ENCODE results near the gene PLCD3. TPM values are rescaled to one million over a fixed set of nuclear protein-coding genes. Genes with fewer than 3 reads are reported as not detected.

PLCD3 gene
- total RNA-seq, 1 donor from 2014 or later = 3.1 TPM

DNA sequence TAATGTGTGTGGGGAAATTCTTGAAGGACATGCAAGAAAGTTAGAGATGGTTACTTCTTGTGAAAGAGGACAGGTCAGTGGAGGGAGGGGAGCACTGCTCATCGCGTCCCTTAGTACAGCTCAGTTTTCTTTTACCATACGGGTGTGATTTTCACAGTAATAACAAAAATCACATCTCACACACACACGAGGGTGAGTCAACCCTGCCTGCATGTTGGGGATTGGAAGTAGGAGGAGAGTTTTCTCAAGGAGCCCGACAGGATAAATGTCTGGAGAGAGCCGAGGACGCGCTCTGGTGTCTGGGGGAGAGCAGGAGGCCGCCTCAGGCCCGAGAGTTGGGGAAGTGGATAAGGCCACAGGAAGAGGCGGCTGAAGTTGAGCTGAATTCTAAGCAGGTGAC is 16.4 kb downstream of the PLCD3 start:
- DNase-seq = no peak

DNA sequence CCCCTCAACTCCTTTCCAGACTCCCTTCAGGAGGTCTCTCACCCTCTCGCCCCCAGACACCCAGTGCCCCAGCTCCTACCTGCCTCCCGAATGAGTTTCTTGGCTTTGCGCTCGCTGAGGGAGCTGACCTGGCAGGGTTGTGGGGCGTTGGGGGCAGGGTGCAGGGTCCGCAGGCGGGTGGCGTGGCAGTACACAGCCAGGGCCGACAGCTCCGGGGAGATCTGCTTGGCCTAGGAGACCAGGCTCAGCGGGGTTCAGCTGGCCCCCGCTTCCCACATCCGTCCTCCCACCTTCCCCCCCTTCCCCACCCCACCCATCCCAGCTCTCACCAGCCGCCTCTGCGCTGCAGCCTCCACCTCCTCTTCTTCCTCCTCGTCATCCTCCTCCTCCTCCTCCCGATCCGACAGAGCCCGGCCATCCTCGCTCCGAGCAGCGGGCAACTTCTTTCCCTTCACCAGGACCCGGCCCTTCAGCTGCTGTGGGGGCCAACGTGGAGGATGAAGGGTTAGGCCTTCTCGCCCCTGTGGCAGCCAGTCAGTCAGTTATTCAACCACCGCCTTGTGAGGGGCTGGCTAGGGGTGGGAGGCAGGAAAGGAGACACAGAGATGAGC is 17.2 kb downstream of the PLCD3 start:
- no peak for DNase-seq

DNA sequence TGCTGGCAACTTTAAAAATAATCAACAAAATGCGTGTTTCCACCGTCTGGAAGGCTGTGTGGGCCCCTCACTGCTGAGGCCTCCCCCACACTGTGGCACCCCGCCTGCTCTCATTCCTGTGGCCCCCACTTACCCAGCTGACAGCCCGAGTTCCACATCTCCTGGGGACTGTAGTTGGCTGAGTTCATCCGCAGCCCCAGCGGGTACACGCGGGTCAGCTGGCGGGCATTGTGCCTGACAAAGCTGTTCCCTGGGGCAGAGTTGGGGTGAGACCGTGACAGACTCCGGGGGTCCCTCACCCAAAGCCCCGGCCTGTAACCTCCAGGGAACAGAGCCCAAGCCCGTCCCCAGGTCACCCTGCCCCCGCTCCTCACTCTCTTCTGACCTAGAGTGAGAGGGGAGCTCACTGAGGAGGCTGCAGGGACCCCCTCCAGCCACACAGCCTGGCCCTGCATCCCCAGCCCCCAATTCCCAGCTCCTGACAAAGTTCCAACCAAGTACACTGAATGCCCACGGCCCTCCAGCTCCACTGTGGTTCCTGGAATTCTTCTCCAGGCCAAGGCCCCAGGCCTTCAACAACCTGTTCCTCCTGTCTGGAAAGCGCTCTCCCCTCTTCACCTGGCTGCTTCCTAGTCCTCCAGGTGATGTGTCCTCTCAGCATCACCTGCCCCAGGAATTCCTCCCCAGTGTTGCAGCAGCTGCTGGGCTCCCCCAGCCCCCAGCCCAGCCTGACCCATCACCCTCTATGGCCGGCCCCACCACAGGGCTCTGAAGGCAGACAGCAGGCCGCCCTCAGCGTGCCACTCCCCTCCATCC is 18.0 kb downstream of the PLCD3 start:
- DNase-seq = no peak

DNA sequence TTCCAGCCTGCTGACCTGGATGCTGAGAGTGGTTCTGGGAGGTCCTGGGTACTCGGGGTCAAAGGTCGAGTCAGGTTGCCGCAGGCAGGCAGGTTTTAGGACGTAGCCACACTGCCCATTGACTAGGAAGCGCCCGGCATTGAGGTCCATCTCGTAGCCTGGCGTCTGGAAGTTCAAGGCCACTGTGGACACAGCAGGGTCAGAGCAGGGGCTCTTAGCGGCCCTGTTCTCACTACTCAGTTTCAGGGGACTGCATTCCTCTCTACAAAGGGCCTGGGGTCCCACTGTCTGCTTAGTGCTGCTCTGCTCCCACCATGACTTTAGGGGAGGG is 18.9 kb downstream of the PLCD3 start:
- DNase-seq = no peak

DNA sequence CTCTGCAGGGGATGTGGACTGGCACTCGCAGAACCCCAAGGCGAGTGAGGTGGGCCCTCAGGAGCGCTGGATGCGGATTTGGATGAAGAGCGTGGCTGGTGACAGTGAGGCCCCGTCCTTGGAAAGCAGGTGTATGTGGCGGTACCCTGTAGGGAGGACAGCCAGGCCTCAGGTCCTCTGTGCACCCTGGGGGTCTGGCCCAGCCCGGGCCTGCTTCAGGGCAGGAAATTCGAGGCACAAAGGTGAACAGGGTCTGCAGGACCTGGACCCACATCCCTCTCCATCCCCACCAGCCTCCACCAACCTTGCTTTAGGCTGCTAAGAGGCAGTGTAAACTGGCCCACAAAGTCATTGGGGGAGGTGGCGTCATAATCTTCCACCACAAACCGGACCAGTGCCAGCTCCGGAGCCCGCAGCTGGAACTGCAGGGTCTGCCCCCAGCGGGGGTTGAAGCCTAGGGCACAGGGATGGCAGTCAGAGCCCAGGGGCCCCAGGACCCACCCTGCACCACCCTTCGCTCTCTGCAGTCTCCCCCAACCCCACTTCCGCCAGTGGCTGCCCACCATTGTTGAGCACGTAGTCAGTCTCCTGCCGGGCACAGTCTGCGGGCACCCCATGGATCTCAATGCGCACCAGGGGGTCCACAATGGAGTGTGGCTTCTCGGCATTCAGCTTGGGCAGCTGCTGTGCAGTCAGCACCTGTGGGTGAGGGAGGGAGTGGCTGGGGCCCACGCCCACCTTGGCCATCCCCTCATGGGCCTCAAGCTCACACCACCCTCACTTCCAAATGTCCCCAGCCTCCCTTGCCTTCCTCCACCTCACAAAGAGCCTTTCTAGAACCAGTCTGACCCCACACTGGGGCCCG is 19.5 kb downstream of the PLCD3 start:
- no peak for DNase-seq

DNA sequence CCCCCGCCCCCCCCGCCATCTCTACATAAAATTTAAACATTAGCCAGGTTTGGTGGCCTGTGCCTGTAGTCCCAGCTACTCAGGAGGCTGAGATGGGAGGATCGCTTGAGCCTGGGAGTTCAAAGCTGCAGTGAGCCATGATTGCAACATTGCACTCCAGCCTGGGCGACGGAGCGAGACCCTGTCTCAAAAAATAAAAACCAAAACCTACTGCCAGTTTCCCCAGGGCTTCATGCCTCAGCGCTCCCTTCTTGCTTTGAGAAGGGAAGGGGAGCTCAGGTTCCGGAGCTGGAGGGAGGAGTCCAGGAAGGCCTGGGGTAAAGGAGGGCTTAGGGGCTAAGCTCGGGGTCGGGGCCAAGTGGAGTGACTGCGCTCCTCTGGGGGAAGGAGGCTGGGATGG is 20.5 kb downstream of the PLCD3 start:
- no peak for DNase-seq

DNA sequence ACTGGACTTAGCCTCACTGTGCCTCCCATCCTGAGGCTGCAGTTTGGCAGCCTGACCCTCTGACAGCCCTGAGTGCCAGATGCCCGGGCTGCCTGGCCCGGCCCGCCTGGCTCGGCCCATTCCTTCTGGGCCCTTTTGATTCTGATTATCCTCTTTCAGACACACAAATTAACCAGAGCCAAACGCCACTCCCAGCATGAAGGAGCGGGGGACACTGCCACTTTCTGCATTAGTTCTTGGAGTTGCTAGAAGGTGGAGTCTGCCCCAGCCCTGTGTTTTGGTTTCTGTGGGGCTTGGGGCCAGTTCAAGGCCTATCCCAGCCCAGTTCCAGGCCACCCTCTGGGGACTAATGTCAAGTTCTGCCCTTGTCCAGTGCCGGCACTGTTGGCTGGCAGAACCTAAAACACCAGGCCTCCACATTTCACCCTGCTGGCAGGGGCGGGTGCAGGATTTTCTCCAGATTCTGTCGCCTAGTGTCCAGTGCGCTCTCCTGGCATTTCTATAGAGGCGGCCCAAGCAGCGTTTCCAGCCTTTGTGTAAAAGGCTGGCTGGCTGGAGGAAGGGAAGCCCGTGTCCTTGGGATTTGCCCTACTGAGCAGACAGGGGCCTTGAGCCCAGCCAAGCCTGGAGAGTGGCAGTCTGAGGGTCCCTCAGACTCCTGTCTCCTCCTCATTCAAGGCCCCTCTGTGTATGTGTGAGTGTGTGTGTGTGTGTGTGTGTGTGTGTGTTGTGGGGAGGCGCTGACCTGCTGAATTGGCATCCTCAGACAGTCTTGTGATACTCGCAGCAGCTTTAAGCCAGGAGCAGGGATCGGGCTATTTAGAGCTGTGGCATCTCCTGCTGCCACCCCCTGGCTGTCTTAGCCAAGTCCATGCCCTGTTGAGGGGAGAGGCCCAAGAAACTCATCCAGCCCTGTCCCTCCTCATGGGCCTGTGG is 21.4 kb downstream of the PLCD3 start:
- no peak for DNase-seq

DNA sequence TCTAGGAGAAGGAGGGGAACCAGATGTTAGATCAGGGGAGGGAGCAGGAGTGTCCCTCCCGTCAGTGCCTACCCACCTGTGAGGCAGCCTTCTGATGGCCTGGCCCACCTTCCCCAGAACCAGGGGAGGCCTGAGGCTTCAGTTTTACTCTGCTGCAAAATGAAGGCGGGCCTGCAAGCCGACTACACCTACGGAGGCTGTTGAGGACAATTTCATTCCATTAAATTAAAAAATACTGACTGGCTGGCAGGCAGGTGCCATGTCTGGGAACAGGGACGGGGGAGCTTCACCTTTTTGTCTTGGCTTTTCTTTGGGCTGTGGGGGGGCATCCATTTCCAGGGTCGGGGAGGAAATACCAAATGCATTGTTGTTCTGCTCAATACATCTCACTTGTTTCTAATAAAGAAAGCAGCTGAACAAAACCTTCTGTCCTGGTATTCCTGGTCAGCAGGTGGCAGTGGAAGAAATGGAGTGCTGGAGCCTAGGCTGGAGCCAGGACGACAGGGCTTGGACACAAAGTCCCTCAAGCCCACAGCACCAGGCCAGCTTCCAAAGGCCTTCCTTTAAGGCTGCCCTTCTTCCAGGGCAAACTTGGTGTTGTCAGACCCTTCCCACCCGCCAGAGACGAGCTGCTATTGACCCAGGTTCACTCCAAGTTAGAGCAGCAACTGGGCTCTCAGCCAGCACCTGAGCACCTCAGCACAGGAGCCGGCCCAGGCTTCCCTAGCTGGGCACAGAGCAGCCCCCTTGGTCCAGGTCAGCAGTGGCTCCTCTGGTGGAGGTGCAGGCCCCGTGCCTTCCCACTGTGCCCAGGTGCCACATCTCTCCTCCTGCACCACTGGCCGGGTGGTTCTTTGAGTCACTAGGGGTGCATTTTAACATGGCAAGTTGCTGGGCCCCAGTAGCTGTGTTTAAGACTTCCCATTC is 23.5 kb downstream of the PLCD3 start:
- no peak for DNase-seq

DNA sequence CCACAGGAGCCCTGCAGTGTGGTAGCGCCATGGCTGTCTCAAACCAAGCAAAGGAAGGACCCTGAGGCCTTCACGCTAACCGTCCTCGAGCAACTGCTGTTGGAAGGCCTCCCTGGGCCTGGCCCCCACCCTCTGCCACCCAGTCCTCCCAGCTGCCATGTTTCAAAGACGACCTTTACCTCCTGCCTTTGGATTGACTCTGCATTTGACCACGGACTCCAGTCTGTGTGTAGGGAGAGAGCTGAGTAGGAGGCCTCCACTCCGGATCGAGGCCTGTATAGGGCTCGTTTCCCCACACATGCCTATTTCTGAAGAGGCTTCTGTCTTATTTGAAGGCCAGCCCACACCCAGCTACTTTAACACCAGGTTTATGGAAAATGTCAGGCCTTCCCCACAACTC is 24.3 kb downstream of the PLCD3 start:
- no peak for DNase-seq

DNA sequence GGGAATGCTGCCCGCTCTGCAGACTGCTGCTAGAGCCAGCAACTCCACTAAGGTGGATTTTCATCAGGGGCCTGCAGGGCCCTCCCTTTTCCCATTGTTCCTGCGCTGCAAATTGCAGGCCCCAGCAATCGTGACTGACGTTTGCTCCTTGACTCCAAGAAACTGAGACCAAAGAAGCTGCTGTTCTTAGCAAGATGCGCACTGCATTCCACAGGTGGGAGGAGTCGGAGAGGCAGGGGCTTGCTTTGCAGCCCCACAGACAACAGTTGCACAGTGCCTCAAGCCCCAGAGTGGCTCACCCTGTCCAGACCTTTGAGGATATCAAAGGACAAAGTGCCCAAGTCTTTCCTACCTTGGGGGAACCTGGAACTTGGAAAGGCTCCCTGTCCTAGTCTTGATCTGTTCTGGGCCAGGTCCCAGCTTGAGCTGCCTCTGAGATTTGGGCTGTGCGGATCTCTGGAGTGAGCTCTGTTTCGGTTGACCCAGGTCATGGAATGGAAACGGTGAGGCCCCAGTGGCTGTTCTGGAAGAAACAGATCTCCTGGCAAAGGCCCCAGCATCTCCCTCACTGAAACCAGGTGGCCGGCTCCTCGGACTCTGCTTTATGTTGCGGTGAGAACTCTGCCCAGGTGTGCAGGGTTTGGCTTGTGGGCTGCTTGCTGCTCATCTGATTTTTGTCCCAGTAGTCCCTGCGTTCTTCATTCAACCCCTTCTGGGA is 24.9 kb downstream of the PLCD3 start:
- DNase-seq = no peak

DNA sequence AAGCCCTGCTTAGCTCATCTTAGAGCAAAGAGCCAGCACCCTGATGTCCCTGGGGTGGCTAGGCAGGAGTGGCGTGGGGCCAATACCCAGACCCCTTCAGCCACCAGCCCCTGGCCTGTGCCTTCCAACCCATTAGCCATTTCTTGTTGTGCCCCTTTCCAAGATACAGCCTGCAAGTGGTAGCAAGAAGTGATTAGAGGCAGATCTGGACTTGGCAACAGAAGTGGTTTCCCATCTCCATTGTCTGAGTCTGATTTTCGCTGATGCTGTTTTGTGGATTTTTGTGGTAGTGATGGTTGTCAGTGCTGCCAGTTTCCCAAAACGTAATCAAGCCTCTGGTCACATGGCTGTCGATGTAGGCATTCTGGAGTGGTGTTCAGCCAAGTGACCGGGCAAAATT is 25.7 kb downstream of the PLCD3 start:
- no peak for DNase-seq

DNA sequence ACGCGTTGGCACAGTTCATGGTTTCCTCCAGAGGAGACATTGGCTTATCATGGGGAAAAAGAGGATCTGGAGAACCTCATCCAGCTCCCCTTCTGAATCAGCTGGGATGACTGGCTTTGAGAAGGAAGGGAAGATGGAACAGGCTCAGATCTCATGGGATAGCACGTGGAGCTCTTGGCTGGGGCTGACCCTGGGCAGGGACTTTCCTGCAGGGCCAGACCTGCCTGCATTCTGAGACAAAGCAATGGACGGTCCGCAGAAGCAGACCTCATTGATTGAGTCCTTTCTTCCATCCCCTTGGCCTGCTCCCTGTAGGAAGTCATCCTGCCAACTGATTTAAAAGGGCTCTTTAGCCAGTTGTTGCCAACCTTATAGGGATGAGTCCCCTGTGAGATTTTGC is 26.2 kb downstream of the PLCD3 start:
- DNase-seq = no peak

DNA sequence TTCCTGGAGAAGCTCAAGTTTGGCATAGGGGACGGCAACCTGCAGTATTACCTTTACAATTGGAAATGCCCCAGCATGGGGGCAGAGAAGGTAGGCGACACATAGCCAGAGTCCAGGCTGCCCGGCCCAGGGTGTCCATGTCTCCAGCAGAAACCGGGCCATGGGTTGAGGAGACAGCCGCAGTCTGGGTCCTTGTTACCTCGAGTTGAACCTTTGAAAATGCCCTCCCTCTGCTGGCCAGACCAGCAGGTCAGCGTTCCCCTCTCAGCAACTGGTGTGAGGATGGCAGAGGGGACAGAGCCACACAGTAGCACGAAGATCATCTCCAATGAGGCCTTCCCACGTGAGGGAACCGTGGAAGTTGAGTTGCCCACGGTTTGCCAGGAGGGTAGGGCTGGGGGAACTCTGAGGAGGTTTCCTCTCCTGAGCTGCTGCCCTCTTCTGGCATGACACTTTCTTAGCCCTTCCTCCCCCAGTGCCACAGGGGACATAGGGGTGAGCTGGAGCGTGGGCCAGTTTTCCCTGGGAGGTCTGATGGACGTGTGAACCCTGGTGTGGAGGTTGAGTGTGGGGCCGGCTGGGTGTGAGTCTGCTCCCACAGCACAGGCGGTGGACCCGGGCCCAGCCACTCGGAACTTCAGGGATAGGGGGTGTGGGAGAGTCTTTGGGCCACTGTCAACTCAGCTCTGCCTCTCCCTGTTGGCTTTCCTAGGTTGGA is 27.2 kb downstream of the PLCD3 start:
- DNase-seq = no peak

DNA sequence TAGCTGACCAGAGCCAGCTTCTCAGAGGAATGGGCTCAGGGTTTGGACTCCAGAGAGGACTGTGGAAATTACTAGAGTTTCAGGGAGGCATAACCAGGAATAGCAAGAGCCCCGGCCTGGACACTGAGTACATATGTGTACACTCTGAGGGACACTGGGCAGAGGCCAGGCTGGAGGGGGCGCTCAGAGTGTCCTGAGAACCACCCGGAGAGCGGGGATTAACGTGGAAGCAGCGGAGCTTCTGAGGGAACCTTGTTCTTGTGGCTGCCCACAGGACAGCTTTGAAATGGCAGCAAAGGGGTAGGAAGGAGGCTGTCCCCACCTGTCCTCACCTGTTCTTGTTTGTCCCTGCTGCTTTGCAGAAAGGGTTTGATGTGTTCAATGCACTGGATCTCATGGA is 27.8 kb downstream of the PLCD3 start:
- DNase-seq = no peak

DNA sequence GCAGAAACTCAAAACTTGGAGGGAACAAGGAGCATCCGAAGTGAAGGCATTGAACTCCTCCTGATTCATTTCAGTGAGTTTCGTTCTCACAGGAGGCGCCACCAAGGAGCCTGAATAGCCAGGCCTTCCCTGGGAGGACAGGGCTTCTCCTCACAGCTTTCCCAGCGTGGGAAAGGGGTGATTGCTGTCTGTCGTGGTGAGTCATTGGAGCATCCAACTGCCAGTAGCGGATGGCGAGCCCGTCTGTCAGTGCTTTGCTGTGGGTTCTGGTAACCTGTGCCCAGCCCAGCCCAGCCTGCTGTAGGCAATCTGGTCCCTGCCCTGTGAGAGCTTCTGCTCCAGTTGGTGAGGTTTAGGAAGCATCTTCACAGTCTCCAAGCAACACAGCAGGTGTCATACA is 28.3 kb downstream of the PLCD3 start:
- no peak for DNase-seq

DNA sequence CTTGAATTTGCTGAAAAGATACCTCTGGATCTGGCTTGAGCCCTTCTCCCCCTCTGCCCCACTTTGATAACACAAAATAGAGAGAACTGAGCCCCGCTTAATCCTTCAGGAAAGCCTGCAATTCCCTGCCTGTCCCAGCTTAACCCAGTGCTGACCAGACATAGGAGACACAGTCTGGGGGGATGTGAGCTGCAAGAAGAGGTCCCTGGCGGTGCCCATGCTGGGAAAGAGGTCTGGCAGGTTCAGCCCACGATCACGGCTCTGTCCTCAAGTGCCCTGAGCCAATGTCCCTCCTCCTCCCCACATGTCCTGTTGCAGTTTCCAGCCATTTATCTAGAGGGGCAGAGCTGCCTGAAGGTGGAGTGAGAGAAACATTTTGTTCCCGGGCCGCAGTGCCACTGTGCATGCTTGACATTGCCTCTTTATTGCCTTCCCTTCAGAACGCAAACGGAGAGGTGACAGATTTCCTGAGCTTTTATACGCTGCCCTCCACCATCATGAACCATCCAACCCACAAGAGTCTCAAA is 29.0 kb downstream of the PLCD3 start:
- DNase-seq = no peak

DNA sequence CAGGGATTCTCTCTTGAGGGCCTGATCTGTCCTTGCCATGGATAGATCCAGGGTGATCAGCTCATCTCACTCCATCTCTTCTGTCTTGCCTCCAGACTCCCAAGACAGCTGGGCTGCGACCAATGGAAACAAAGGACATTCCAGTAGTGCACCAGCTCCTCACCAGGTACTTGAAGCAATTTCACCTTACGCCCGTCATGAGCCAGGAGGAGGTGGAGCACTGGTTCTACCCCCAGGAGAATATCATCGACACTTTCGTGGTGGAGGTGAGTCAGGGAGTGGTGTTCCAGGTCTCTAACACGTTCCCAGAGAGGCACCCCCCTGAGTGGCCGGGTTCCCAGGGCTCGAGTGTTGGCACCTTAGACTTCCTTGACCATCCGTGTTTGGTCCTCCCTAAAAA is 29.5 kb downstream of the PLCD3 start:
- DNase-seq = no peak

DNA sequence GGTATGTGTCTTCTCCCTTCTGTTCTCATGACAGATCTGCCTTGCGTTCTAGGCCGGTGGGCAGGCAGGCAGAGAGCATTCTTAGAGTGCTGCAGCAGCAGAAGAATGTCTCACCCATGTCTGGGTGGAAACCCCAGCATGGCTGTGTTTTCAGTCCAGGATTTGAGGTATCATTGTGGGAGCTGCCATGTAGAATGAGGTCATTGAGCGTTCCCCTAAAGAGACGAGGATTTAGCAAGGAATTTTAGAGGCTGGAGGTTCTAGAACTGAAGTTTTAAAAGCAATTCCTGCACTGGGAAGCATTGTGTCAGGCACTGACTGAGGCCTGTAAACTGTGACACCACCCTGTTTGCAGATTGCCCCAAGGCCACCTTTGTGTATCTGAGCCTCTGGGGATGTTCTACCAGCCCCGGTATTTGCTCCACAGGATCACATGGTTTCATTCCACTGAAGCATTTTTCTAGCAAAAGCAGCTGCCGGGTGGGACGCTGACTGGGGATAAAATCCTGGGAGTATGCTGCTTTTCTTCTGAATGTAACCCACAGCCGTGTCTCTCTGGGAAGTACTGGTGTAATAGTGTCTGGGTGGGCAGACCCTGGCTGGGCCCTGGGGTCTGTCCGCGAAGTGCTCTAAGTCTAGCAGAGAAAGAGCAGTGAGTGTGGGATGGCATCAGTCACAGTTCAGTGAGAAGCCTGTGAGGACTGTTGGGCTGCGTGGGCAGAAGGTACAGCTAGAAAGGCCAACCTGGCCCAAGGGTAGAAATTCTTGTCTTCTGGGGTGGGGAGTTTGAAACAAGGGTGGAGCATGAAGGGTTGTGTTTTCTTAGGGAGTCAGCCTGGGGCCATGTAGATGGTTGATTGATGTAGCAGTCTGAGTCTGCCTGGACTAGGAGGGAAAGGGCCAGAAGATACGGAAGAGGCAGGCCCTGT is 30.2 kb downstream of the PLCD3 start:
- no peak for DNase-seq

DNA sequence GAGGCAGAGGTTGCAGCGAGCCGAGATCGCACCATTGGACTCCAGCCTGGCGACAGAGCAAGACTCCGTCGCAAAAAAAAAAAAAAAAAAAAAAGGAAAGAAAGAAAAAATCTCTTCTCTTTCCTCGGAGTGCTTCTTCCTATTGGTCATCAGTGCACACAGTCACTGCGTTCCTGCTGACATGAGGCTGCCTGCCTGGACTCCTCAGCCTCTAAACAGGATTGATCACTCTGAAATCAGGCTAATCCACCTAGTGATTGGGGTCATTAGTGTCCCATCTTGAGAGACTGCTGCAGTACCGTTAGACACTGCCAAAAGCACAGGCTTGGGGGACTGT is 30.8 kb downstream of the PLCD3 start:
- DNase-seq = no peak
